SK-MEL-5 (cell line): ENCODE measurements around the gene USP32. TPM values are rescaled to one million over a fixed set of nuclear protein-coding genes. Genes with fewer than 3 reads are reported as not detected.
A peak's percentile ranks its signal among the peaks of the same experiment; 100 is the strongest.
"Not testable (repeated sequence)": the region's sequence is repeated elsewhere in the genome, so short reads cannot be mapped to it uniquely, and the experiment has no call there.

Experiments
- DNase-seq: peaks from one replicate; pipeline ENCODE4 v3.0.0-alpha.2; 2016; ENCODE audit warnings: low read depth, low spot score
- in situ Hi-C: cut with HindIII; loops from 2 replicates; pipeline ENCODE4 v1.10.0; 2016; ENCODE audit warnings: low sequenced_read_pairs, high pct_unique_total_duplicates, low pct_unique_long_range_greater_than_20kb
- total RNA-seq: library from RNA; depleted of rRNA; stranded (reverse); fragments of >200 nt; shearing (Covaris generic); gene quantifications from 2 replicates; pipeline ENCODE4 v1.2.3, GENCODE V29; 2014

USP32 gene
- total RNA-seq, 1 experiment from 2014 or later, result 167 TPM

GRCh38 chr17:60188759-60189158 is 203.2 kb downstream of the USP32 start:
- no peak for DNase-seq
- in situ Hi-C loops, result no loop called here

GRCh38 chr17:60186846-60187745 is 204.8 kb downstream of the USP32 start:
- DNase-seq, in situ Hi-C loops: not testable (repeated sequence)

DNA sequence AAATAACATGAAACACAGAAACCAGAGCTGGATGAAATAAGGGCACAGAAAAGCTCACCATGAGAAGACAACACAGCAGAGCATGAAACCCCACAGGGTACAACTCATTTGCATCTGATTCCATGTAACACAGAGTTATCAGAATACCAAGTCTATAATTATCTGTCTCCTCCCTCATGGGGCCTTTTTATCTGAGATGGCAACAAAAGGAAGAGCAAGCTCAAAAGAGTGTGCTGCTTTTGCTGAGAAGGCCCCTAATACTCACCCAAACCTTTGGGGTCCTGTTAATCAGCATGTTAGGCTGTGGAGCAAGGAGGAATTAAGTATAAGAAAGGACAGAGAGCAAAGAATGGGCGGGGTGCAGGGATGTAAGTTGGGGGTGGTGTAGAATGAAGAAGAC is 205.6 kb downstream of the USP32 start:
- in situ Hi-C loops, DNase-seq: not testable (repeated sequence)

GRCh38 chr17:60180380-60180779 is 211.6 kb downstream of the USP32 start:
- DNase-seq, in situ Hi-C loops: not testable (repeated sequence)

- DNase-seq, in situ Hi-C loops: not testable (repeated sequence)
Observed at GRCh38 chr17:60178180-60178579, 213.8 kb downstream of the USP32 start.

- in situ Hi-C loops, DNase-seq: not testable (repeated sequence)
Observed at GRCh38 chr17:60176763-60177162, 215.2 kb downstream of the USP32 start.

- in situ Hi-C loops, result not testable (repeated sequence)
- DNase-seq, result peak; percentile 76
Observed at GRCh38 chr17:60174767-60175166, 217.2 kb downstream of the USP32 start.

DNA sequence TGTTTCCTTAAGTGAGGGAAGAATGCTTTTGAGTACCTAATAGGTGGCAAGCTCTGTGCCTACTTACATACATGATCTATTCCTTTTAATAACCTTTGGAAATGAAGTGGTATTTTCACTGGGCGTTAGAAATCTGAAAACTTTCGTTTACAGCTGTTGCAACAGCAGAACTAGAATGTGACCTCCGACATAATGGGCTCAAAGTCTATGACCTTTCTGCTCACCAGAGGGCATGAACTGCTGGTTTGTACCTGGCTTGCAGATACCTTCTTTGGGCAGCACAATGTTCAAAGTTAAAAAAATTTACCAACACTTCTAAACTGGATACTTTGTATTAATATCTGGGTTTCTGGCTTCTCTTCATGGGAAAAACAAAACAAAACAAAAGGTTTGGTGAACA is 217.9 kb downstream of the USP32 start:
- in situ Hi-C loops, result no loop called here
- no peak for DNase-seq

DNA sequence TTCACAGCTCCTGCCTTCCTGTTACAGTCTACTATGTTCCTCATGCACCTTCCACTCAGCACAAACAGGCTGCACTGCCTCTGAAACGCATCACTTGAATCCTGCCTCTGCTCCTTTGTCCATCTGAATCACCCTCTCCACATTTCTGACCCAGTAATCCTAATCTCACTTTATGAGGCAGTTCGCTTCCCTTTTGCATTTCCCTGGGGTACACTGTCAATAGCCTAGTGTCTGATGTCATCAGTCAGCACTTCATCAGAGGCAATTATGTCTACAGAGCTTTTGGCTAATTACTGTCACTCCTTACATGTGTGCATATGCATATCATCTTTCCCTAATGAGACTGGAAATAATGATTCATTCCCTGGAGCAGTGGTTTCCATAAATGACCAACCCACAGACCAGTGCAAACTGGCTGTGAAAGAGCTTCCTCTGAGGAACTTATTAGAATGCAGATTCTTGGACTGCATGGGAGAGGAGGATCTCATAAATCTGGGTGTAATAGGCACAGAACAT is 218.6 kb downstream of the USP32 start:
- in situ Hi-C loops, result no loop called here
- no peak for DNase-seq

DNA sequence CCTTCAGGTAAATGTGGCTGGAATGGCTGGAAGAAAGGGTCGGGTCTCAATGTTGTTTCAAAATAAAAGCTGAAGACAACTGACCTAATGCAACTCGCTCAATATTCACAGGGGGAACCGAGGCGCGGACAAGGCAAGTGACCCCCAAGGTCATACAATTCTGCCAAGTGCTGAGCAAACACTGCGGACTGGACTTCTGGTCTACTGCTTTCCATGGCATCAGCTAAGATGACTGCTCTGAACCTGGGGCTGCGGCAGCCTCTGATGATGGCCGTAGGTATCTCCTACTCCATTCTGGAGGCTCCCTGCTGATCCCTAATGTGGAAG is 220.2 kb downstream of the USP32 start:
- DNase-seq, result no peak
- in situ Hi-C loops, result no loop called here

DNA sequence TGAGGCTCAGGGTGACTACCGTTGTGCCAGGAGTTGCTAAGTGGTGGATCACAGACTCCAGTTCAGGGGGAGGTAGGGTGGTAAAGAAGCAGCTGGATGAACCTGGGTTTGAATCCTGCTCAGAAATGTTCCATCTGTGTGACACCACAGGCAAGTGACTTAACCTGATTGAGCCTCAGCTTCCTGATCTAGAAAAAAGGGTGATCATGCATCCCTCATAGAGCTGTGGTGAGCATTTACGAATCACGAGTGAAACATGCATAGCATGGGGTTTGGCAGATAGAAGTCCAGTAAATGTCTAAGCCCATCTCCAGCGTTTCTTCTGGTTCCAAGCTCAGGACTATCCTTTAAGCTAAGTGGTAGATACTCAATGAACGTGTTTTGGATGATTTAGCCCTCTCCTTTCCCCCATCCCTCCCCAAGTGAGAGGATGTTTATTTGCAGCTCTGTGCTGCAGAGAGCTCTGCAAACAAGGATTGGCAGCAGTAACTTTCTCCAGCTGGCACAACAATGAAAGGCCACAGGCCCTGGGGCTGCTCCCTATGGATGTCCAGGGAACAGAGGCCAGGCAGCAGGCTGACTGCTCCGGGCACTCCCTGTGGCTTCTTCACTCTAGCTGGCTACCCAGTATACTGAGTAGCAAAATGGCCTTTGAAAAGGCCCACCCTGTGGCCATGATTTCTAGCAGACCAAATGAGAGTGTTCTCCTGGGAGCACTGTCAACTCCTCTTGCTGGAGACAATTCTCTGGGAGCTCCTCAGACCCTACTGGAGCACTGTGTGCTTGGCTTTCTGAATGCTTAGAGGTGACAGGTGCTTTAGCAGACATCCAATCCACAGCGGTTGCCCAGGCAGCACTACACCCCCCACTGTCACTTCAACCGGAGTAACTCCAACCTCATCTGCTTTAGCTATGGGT is 220.8 kb downstream of the USP32 start:
- in situ Hi-C loops, result no loop called here
- no peak for DNase-seq

- in situ Hi-C loops, result no loop called here
- peak; percentile 43 for DNase-seq
Observed at GRCh38 chr17:60169921-60170817, 221.8 kb downstream of the USP32 start.

DNA sequence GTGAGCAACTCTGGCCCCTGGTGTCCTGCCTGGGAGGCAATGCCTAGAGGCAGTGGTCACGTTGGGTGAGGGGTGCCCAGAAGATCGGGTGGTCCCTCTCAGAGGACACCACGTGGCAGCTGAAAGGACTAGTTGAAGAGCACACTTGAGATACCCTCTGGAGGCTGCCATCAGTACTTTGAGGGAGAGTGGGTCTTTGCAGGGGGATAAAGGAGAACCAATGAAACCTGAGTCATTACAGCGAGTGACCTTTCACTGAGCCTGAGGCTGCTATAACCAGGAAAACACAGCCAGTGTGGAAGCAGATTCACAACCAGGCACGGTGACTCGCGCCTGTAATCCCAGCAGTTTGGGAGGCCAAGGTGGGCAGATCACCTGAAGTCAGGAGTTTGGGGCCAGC is 223.3 kb downstream of the USP32 start:
- in situ Hi-C loops, result no loop called here
- no peak for DNase-seq

- in situ Hi-C loops, result no loop called here
- no peak for DNase-seq
Observed at GRCh38 chr17:60167065-60167741, 224.7 kb downstream of the USP32 start.

GRCh38 chr17:60165971-60166370 is 226.0 kb downstream of the USP32 start:
- no peak for DNase-seq
- in situ Hi-C loops, result no loop called here

DNA sequence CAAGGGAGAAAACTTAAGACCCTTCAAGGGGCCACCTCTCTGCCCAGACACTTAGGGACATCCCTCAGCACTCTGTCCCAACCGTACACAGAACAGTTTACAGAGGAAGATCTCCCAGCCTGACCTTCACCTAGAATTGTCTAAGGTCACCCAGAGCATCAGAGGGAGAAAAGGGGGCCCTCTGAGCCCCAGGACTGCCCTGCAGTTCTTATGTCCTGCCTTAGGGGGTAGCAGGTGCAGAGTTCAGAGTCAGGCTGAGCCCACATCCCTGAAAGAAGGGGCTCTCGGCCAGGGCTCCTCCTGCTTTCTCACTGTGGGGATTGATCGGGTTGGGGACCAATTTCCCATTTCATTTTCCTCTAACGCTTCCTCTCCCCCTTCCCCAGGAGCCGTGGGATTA is 226.7 kb downstream of the USP32 start:
- no peak for DNase-seq
- in situ Hi-C loops, result no loop called here

GRCh38 chr17:60164697-60165096 is 227.2 kb downstream of the USP32 start:
- DNase-seq, result no peak

More at GRCh38 chr17:60164697-60165096, 227.2 kb downstream of the USP32 start:
- in situ Hi-C loops, result no loop called here
